Endothelial cell of hepatic sinusoid (primary cell): ENCODE measurements around the gene TBC1D19.
"Not testable (repeated sequence)": the region's sequence is repeated elsewhere in the genome, so short reads cannot be mapped to it uniquely, and the experiment has no call there.

Experiments used
- in situ Hi-C: cut with HindIII; loops from 2 replicates; pipeline ENCODE4 v1.10.0; 2017; ENCODE audit warnings: low sequenced_read_pairs

Gene TBC1D19

DNA sequence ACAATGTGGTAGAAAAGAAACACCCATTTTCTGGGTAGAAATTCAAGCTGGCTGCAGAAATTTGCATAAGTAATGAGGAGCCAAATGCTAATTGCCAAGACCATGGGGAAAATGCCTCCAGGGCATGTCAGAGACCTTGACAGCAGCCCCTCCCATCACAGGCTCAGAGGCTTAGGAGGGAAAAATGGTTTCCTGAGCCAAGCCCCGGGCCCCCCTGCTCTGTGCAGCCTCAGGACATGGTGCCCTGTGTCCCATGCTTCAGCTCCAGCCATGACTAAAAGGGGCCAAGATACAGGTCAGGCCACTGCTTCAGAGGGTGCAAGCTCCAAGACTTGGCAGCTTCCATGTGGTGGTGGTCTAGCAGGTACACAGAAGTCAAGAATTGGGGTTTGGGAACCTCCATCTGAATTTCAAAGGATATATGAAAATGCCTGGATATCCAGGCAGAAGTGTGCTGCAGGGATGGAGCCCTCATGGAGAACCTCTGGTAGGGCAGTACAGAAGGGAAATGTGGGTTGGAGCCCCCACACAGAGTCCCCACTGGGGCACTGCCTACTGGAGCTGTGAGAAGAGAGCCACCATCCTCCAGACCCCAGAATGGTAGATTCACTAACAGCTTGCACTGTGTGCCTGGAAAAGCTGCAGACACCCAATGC, 95.3 kb downstream of the TBC1D19 start:
- in situ Hi-C loops = not testable (repeated sequence)

DNA sequence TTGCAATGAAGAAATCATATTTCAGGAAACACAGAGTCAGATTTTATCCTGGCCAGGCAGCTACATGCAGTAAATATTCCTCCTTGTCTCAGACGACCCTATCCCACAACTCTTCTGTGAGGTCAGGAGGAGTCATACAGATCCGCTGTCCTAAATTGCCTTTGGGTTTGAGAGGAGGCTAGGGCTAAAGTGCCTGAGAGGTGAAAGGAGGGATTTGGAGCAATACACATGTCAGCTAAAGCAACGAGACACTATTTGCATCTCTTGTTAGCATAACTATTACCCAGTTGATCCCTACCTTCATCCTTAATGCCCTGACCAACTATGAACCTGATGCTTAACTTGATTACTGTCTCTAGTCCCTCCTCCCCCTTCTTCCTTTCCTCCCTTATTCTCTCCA, 98.6 kb downstream of the TBC1D19 start:
- in situ Hi-C loops = no loop called here

DNA sequence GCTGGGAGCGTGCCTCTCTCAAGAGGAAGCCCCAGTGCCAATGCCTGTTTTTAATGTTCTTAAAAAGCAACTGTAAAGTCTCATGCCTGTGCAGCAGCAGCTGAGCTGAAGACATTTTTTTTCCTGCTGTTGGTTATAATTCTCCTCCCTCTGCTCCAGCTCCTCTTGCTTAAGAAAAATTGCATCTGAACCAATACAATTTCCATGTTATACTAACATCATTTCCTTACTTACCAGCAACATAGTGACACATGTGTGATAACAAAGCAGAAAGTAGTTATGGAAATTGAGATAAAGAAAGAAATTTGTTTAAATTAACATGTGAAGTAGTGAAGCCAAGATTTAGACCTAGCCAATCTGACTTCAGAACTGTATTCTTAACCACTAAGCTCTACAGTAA, 101.4 kb downstream of the TBC1D19 start:
- in situ Hi-C loops = no loop called here

DNA sequence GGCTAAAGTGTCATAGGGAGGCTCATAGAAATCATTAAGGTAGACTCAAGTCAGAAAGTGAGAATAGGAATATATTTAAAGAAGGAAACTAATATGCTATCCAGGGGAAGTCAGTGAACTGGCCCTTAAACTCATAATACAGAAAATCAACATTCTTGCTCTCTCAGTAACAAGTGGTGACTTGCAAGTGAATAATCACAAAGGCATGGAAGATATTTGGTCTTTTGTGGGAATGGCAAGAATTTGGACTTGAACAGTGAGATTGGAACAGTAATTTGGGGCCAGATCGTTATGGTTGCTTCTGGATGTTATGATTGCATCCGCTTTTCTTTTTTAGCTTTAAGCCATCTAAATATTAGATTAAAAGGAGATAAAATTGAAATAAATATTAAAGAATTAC, 103.8 kb downstream of the TBC1D19 start:
- in situ Hi-C loops = no loop called here

DNA sequence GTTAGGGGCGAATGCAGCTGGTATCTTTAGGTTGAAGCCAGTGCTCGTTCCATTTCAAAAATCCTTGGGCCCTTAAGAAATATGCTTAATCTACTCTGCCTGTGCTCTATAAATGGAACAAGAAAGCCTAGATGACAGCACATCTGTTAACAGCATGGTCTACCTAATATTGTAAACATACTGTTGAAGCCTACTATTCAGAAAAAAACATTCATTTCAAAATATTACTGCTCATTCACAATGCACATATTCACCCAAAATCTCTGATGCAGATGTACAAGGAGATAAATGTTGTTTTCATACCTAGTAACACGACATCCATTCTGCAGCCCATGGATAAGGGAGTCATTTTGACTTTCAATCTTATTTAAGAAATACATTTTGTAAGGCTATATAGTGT, 106.6 kb downstream of the TBC1D19 start:
- in situ Hi-C loops = no loop called here

DNA sequence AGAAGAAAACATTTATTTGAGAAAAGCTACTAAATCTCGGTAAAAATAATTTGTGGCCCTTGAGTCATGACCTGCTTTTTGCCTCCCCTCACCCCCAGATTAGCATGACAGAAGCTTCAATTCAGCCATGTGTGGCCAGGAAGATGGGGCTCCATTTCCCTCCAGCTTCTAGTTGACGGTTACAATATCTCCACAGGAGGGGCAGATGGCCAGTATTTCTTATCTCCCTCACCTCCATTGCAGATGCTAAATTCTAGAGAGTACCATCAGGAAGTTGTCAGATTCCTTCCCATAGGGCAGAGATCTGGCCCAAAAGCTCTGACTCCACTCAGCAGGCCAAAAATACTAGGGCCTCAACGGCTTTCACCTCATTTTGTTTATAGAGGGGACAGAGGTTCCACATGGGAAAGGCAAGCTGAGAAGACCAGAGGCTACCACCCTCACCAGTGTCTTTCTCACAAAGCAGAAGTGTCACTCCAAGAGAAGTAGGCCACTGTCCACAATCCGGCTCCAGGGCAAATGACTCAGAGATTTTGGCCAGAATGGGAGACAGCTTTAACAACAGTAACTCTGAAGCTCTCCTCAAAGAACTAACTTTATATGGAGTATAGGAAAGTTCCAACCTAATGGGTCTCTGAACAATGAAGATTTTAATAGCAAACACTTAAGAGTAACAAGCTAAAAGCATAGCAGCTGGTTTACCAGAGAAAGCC, 108.3 kb downstream of the TBC1D19 start:
- in situ Hi-C loops = no loop called here

DNA sequence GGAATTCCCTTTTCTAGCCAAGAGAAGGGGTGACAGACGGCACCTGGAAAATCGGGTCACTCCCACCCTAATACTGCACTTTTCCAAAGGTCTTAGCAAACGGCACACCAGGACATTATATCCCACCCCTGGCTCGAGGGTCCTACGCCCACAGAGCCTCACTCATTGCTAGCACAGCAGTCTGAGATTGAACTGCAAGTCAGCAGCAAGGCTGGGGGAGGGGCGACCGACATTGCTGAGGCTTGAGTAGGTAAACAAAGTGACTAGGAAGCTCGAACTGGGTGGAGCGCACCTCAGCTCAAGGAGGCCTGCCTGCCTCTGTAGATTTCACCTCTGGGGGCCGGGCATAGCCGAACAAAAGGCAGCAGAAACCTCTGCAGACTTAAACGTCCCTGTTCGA, 110.2 kb downstream of the TBC1D19 start:
- in situ Hi-C loops = not testable (repeated sequence)

DNA sequence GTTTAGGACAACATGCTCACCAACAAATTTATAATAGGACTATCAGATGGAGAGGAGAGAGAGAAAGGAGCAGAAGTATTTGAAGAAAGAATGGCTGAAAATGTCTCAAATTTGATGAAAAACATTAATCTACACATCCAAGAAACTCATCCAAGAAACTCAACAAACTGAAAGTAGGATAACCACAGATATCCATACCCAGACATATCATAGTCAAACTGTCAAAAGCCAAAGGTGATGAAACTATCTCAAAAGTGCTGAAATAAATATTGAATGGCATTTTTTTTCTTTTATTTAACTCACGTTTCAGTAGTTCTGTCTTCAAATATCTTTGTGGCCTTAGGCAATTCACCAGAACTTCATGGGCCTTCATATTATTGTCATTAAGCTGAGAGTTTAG, 116.2 kb downstream of the TBC1D19 start:
- in situ Hi-C loops = no loop called here

DNA sequence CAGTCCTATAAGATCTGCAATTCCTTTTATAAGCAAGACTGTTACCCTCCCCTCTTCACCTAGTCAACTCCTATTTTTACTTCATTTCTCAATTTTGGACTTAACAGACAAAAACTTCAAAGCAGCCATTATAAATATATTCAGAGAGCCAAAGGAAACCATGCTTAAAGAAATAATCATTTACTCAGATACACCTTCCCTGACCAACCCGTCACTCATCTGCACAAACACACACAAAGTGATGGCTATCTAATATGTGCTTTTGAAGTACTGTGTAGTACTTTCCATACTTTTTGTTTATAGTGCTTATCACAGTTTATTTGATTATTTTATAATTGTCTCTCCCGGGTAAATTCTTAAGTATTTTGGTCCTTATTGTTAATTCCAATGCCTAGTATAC, 117.2 kb downstream of the TBC1D19 start:
- in situ Hi-C loops = no loop called here

DNA sequence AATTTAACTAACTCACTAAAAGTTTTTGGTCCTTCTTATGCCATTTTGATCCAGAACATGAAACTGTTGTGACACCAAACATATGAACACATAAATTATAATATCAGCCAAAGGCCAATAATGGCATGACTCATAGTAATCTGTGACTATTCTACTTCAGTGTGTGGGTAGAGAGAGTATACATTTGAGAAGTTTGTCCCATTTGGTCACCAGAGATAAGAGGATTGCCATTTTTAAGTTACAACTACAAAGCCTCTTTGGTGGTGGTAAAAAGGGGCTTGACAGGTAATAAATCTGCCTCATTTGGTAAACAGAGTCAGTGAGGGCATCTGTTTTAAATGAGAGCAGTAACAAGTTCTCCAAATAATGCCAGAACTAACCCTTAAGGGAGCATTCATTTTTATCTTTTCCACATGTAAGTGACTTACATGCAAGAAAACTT, 117.9 kb downstream of the TBC1D19 start:
- in situ Hi-C loops = no loop called here

DNA sequence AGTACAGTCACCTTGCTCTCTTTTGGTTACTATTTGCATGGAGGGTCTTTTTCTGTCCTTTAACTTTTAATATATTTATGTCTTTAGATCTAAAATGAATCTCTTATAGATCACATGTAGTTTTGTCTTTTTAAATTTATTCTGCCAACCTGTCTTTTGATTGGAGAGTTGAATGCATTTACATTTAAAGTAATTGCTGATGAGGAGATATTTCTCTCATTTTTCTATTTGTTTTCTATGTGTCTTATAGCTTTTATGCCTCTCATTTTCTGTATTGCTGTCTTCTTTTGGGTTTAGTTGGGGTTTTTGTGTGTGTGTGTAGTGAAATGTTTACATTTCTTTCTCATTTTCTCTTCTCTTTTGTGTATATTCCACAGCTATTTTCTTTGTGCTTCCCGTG, 123.5 kb downstream of the TBC1D19 start:
- in situ Hi-C loops = no loop called here

DNA sequence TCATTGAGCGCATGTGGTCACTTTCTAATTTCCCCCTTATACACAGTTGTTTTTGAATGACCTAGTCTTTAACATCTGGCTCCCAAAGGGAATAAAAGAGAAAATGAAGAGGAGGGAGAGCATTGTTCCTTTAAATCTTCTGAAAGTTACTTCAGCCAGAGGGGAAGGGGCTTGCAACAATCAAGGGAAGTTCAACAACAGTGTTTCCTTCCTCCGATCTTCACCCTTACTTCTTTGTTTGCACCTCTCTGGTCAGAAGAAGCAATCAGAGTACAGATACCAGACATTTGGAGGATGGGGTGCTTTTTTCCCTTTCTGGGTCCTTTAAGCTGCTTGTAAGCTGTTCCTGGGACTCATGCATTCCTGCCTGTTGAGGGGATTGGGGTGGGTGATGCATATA, 125.4 kb downstream of the TBC1D19 start:
- in situ Hi-C loops = no loop called here

DNA sequence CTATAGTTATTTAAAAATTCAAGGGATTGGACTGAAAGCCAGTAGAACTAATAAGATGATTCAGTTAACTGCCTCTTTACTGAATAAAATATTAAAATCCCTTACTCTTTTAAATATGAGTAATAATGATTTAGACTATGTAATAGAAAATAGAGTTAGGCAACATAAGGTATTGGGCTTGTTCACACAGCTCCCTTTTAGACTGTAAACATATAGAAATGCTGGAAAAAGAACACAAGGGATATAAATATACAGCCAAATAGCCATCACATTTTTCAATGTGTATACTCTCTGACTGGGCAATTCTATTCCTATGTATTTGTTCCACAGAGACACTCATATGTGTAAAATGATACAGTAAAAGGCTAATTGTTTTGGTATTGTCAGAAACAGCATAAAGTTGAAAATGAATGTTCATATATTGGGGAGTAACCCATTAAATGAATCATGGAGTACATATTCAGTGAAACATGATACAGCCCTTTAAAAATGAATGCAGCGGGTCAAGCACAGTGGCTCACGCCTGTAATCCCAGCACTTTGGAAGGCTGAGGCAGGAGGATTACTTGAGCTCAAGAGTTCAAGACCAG, 129.8 kb downstream of the TBC1D19 start:
- in situ Hi-C loops = no loop called here

DNA sequence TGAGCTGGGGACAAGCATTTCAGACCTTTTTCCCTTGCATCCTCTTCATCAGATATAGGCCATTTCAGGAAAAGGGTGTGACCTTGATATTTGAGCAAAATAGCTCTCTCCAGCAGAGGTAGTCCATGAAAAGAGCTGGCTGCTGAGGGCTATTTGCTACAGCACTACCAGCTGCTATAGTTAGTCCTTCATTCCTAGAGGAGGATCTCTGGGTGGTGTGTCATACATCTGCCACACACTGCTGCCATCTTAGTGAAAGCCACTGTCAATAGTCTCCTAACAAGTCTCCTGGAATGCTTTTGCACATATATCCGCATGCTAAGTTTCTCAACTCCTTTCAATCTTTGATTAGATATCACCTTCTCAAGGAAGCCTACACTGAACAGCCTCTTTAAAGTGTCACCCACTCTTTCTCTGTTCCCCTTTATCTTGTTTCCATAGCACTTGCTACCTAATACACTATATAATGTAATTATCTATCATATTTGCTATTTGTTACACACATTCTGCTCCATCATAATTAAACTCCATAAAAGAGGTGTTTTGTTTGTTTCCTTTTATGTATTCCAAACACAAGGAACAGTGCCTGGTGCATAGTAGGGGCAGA, 131.9 kb downstream of the TBC1D19 start:
- in situ Hi-C loops = no loop called here

DNA sequence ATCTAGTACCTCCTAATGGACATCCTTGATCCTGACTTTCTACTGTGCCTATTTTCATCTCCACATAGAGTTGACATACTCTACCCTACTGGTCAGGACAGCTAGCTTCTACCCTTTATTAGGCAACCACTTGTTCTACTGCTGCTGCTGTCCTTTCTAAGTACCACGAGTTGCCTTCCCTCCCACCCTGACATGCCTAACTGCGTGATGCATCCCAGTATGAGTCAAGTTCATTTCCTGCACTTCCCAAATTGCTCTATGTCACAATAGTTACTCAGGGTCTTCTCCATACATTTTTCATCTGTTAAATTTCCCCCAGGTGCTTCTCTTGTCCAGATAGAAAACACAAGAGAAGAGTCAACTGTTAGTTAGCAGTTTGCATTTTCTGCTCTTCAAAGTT, 133.4 kb downstream of the TBC1D19 start:
- in situ Hi-C loops = no loop called here

DNA sequence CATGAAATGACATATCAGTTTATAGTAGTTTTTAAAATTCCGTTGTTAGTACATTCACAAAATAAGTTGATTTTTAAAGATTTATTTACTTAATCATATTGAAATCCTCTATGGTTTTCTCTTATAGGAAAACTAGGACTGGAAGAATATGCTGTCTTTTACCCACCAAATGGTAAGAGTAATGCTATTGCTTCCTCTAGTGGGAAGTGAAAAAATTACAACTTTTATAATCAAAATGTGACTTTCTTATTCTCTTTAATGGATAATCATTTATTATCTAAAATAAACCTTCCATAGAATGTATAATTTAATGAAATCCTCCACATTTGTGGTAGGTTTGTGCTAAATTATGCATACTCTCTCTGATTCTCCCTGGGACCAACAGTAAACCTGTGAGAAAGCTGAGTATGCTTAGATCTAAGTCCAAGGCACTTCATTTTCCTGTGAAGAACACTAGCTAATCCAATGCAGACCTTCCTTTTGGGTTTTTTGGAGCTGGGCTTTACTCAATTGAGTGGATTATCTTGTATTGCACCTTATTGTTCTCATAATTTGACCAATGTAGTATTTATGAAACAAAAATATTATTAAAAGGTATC, 136.2 kb downstream of the TBC1D19 start:
- in situ Hi-C loops = no loop called here

DNA sequence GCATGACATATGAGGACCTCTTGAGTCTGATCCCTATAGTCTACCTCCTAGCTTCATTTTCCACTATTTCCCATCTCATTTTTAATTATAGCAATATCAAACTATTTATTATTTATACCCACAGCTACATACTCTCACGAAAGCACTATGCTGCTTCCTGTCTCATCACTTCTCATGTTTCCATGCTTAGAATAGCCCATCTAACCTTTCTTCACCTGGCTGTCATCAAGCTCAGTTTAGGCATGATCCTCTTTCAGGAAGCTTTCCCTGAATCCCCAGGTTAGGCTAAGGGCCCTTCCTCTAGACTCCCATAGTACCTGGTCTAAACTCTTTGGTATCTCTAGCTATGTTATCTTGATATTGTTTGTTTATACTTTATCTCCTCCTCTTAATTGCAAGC, 137.8 kb downstream of the TBC1D19 start:
- in situ Hi-C loops = no loop called here

DNA sequence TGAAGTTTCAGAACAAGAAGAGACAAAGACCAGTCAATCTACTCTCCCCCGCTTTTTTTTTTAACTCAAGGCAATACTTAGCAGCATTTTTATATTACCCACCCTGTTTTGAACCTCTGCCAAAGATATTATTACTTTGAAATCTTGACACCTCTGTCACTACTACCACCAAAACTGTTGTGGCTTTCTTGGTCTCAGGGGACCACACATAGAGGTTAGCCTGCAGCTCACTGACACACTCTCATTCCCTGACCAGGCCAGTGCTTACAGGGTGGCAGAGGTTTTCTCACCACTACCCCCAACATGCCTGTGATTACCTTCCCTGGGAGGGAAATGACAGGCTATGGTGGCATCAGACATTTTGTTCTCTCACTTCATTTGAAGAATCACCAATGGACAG, 139.3 kb downstream of the TBC1D19 start:
- in situ Hi-C loops = no loop called here

DNA sequence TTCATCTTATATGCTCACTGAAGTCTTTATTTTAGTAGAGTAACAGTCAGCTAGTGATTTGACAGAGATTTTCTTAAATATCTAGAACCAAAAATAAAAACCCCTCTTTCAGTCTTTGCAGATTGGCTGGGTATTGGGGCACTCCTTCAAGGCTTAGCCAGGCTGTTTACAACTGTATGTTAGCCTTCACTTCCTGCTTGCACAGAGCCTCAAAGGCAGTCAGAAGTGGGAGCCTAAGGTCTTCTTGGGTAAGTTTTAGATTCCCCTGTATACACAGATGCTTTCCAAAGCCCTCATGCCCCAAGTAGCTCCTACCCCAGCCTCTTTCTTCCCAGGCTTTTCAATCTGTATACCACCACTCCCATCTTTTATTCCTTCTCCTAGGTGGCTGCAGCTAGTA, 140.7 kb downstream of the TBC1D19 start:
- in situ Hi-C loops = no loop called here

DNA sequence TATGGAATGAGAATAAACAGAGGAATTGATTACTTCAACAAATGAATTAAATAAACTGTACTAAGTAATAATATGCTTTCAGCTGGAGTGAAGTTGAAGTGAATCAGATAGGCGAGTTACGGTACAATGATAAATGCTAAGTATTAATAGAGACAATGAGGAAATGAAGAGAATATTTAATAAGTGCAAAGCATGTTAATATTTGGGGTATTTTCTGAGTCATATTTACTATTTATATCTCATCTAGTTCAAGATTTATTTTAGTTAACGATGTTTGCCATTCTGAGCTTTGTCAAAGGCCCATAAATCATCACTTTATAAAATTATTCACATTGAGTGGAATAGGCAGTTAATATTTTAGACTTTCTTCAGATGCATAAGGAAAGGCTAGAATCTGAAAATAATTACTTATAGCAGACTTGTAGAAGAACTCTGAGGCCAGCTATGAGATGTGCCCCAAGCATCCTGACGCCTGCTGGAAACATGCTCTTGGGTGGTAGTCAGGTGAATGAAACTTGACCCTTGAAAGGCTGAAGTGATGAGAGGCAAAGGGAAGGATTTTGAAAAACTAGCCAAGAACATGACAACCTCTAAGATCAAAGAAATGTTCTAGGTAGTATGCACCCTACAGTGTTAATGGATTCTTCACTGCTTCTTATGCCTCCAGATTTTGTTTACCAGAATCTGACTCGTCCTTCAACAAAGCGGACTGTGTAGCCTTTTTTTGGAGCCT, 142.9 kb downstream of the TBC1D19 start:
- in situ Hi-C loops = no loop called here

DNA sequence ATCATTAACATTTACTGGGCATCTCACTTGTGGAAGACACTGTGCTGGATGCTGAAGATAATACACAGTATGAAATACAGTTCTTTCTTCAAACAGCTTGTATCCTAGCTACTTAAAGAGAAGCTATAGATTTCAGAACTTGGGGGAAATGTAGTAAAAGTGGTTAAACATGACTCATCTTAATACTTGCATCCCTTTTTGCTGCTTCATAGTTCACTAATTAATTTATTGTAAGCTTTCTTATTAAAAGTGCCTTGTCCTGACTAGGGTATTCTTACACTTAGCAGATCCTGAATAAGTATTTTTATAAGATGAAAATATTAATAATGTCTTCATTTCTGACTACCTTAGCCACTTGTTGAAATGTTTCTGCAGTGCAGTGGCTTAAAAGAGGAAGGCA, 144.0 kb downstream of the TBC1D19 start:
- in situ Hi-C loops = no loop called here
